NCI-H748 (cell line): ENCODE results near the gene EMILIN2.

Experiments
- DNase-seq: peaks from one replicate; lab custom pipeline; 2025; ENCODE audit not compliant: unreplicated experiment; lab: John Stamatoyannopoulos, UW

Gene EMILIN2

DNA sequence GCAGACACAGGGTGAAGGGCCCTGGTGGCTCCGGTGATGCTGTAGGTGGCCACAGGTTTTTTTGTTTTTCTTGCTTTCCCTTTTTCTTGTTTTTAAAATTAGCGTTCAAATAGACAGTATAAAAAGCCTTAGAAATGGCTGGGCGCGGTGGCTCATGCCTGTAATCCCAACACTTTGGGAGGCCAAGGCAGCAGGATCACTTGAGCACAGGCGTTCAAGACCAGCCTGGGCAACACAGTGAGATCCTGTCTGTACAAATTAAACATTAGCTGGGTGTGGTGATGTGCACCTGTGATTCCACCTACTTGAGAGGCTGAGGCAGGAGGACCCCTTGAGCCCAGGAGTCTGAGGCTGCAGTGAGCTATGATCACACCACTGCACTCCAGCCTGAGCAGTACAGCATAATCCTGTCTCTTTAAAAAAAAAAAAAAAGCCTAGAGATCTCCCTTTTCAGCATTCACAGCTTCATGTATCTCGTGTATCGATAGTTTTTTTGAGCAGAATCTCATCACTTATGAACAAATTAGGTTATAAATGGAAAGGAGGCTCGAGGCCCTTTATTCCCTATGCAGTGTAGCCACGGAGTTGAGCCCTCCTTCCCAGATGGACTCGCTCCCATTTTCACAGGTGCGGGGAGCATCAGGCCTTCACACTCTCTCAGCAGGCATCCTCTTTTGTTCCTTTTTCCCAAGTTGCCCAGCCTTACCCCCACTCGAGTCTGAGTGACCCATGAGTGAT, 50.8 kb downstream of the EMILIN2 start:
- DNase-seq = no peak

DNA sequence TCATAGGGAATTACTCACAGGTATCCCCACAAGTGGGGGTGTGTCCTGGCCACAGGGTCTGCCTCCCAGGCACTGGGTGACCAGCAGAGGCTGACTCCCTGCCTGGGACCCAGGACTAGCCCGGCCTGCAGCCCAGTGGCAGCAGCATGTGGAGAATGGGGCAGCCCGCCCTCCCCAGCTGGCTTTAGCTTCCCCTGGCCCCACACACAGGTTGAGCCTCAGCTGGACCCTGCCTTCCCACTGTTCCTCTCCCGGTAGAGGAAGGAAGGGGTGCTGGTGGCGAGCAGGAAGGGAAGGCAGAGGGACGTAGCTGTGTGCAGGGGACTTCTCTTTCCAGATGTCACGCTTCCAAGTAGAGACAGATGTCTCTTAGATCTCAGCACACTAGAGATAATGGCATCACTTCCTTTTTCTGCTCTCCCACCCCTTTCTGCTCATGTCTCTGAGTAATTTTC, 51.4 kb downstream of the EMILIN2 start:
- no peak for DNase-seq

DNA sequence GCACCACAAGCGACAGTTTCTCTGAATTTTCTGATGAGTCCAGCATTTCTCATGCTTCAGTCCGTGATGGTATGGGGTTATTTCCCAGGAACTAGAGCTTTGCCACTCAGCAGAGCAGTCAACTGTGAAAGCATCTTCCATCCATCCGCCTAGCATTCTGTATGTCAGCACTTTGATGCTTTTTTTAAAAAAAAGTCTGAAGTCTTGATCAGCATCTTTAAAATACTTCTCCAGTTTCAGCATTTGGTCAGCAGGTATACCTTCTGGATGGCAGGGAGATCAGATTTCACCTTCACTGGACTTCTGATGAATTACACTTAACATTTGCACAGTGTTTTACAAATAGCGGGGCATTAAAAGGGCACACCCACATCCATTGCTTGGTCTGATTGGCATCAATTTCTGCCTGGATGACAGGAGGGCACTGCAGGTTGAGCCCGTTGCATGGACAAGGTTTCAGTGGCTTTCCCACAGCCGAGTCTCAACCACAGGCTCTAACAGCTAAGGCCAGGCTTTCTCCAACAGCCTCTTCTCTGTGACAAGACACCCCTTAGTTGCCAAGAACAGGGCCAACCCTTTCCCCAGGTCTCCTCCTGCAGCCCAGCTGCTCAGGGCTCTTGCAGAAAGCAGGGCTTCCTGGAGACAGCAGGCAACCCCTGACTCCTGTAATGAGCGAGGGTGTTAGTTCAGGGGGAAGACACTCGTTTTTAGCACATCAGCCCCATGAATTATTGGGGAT, 54.0 kb downstream of the EMILIN2 start:
- peak; percentile 17 for DNase-seq

DNA sequence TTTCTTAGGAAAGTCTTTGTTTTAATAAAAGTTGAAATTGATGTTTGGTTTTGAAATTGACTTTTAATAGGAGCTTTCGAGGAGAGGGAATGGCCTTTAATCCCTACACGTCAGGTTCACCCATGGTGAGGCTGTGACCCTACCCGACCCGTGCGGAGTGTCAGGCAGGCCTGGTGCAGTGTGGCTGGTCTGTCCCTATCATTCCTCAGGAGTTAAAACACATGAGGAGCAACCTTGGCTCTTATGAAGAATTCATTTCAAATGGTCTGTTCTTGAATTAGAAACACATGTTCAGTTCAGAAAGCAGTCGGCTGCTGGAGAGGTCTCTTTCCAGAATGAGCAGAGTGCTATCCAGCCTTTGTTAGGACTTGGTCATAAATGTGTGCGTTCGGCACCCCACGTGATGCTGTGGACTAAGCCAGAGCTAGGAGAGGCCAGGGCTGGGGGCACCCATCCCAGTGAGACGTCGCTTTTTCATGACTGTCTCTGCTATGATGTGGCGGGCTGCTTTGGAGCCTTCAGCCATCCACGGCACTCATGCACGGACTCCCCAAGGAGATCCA, 54.7 kb downstream of the EMILIN2 start:
- no peak for DNase-seq

DNA sequence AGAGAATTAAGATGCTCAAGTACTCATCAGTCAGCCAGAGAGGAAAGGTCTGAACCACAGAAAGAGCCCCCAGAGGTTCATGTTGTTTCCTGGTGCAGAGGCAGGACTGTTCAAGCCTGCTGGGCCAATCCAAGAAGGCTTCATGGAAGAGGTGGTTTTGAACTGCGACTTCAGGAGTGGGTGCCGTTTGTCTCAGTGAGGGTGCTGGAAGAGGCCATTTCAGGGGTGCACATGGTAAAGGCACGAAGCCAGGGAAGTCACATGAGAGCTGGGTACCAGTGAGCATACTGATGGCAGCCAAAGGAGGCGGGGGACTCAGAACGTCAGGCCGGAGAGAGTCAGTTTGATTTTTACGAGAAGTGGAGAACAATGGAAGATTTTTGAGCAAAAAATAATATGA, 55.5 kb downstream of the EMILIN2 start:
- DNase-seq = no peak

DNA sequence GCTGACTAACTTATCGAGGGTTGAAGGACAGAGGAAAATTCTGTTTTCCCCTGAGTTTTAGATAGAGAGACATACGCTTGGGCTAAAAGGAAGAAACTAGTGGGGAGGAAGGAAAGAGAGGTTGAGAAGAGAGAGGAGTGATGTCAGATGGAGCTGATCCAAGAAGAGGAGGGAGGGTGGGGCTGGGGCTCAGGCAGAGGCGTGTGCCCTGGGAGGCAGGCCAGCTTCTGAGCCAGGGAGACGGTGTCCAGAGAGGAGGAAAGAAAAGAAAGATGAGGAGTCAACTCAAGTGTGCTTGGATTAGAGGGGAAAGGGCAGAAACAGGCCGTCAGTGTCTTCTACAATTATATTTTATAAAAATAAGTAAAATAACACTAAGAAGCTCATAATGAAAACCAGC, 56.2 kb downstream of the EMILIN2 start:
- no peak for DNase-seq

DNA sequence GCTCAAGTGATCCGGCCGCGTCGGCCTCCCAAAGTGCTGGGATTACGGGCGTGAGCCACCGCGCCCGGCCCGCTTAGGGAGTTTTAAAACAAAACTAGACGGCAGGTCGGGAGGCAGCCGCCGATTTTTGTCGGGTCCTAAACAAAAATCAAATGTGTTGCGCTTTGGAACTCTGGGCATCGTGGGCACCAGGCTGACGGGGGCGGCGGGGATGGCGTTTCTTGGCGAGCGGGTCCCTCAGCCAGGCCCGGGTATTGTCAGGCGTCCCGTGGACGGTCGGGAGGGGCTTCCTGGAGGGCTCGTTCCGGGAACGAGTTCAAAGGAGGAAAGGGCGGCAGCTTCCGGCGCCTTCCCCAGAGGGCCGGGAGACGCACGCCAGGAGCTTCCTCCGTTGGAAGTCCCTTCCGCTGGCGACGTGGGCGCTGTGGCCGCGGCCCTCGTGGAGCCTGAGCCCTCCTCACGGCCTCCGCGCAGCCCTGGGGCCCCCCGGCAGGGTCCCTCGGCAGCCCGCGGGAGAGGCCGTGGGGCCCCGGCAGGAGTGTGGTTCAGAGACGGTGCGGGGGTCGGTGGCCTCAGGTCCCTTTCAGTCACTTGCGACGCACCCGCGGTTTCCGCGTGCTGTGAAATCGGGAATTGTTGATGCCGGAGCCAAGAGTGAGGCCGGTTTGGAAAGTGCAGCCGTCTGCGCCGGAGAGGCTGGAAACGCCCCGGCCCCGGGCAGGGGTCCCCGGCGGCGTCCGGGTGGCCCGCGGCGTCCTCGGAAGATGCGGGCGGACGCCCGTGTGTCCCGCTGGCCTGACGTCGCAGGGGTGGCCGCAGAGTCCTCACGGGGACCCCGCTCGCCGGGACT, 59.3 kb downstream of the EMILIN2 start:
- peak; percentile 70 for DNase-seq

DNA sequence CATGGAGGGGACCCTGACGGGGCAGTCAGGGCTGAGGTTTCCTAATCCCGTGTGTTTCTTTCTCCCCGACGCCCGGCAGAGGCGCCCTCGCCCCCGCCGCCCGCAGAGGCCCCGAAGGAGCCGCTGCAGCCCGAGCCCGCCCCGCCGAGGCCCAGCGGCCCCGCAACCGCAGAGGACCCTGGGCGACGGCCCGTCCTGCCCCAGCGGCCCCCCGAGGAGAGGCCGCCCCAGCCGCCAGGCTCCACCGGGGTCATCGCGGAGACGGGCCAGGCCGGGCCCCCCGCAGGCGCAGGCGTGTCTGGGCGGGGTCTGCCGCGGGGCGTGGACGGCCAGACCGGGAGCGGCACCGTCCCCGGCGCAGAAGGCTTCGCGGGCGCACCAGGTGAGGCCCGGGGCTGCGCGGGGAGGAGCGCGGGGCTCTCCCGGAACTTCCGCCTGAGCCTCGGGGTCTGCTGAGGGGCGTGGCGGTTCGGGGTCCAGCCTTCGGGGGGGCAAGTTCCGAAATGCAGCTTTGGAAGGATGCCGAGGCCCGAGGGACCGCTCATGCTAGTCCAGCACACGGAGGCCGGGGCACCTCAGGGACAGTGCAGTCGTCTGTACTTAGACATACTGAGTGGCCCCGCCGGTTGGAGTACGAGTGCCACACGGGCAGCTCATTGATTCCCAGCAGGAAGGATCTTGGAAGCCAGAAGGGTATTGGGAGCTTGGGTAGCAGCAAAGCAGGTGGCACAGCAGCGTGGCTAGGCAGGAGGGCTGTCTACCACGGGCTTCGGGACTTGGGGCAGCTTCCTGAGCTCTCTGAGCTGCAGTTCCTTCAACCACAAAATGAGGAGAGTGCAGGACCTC, 60.1 kb downstream of the EMILIN2 start:
- peak; percentile 75 for DNase-seq

DNA sequence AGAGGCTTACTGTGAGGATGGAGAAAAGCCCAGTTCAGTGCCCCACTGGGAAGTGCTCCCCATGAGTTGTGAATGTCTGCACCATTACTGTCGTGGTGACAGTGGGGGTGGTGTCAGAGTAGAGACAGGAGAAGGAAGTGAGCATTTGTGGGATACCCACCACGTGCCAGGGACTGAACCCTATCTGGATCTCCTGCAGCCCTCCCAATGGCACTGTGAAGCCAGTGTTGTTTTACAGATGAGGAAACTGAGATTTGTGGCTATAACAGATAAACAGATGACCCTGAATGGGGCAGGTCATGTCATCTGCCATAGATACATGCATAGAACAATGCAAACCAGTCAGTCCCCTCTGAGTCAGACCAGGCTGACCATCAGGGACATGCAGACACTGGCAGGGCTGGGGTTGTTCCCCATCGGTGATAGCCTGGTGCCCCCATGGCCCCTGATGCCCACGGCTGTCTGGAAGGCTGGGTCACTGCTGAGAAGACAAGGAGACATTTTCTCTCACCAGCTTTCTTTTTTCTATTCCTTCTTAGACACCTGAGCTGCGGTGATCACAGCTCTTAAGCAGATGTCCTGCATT, 60.8 kb downstream of the EMILIN2 start:
- DNase-seq = no peak

DNA sequence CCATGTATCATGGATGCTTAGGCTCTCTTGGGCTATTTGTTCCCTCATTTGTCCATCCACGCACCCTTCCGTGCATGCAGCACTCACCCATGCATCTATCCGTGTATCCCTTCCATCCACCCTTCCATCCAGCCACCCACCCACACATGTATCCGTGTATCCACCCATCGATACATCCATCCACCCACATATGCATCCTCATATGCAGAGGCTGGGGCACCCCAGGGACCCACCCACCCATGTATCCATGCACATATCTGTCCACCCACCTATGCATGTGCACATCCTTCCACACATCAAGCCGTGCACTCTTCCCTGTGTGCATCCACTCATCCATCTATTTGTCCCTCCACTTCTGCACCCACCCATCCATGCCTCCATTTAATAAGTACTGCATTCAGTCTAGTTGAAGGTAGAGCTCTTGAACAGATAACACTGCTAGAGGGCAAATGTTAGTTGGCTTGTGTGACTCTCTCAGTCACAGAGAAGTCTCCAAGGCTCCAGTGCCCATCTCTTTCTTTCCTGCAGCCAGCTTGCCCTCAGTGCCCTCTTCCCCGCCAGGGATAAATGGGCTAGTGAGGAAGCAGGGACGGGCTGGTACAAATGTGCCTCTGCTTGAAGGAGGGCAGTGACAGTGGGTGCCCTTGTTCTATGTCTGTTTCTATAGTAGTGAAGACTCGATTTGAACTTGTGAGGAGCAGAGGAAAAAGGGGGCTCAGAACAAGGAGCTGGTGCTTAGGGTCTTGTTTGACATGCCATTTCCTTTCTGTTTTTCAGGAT, 61.5 kb downstream of the EMILIN2 start:
- DNase-seq = no peak

DNA sequence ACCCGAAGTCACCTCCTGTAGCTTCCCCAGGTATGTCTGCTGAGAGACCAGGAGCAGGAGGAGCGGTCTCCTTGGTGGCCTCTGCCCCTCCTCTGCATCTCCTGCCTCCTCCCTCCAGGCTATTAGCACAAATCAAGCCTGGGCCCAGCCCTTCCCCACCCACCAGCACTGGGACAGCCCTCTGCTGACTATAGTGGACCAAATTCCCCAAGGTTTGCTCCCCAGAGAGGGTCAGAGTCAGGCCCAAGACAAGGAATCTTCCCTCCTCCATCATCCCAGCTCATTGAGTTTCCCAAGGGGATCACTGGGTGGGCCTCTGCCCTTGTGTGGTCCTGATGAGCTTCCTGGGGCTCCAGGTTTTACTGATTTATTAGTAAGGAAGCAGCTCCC, 62.1 kb downstream of the EMILIN2 start:
- no peak for DNase-seq

DNA sequence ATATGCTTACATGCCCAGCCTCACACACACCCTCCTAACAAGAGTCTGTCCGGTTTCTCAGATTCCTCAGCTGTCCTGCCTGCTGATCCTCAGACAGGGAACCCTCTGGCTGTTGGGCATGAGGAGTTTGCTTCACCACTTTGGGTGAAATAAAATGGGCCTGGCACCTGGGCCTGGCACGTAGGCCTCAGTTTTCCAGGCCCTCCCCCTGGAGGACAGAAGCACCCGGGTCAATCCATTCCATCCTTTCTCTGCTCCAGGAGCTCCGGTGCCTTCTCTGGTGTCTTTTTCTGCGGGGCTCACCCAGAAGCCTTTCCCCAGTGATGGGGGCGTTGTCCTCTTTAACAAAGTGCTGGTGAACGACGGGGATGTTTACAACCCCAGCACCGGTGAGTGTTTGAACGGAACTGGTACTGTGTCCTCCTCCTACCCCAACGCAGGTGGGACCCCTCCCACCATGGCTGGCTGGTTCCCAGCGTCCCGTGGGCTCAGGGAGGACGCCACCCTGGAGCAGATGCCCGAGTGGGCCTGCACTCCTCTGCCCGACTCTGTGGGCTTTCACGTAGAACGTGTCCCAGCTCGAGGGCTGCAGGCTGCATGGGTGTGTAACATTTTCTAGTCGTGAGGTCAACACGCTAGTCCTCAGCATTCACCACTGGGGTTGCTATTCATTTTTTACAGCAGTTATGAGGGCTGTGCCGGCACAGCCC, 62.8 kb downstream of the EMILIN2 start:
- DNase-seq = no peak

DNA sequence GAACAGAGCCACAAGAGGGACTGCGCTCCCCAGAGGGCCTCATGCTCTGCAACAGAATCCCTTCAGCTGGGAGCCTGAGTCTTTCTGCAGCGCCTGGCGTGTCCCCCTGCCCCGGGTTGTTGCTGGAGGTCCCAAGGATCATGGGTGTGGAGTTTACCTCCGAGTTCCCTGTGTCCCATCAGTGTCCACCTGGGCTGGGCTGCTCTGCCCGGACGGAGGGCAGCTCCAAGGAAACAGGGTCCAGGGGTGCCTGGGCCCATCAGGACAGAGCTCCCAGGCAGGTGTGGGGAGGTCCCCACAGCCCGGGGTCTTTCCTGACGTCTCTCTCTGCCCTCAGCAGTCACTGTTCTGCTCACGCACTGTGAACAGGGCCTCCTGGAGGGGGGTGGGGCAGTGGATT, 63.5 kb downstream of the EMILIN2 start:
- no peak for DNase-seq

DNA sequence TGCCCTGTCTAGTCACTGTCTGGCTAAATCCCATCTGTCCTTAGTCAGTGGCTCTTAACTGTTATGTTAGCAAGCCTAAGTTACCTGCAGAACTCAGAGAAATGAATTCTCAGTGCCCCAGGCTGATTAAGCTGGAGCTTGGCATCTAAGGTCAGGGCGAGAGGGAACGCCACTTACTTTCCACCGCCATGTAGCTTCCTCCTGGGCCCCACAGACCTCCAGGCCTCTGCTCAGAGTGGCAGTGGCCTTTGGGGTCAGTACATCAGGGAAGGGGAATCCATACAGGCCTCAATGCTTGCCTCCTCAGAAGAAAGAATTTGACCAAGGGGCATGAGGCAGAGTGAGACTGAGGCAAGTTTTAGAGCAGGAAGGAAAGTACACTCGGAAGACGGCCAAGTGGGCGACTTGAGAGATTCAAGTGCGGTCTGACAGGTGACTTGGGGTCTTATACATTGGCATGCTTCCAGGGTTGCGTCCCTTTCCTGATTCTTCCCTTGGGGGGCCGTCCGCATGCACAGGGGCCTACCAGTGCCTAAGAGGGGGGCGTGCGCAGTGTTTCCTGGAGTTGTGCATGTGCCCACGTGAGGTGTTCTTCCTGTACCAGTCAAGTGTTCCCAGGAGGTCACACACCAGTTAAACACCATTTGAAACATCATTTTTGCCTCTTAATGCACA, 64.1 kb downstream of the EMILIN2 start:
- no peak for DNase-seq

DNA sequence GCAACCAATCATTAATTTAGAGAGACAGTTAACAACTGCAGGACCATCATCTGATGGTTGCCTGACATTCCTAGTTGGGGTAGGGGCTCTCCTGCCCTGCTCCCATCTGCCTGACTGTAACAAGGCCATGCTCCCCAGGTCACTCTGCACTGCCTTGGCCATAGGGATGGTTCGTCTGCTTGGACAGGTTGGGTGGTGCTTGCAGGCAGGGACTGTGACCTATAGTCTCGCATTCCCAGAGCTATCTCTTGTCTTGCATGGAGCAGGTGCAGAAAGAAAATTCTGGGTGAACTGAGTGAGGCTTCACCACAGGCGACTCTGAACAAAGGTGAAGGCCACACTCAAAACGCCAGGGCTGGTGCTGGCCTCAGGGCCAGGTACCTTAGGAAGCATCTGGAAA, 64.7 kb downstream of the EMILIN2 start:
- DNase-seq = no peak

DNA sequence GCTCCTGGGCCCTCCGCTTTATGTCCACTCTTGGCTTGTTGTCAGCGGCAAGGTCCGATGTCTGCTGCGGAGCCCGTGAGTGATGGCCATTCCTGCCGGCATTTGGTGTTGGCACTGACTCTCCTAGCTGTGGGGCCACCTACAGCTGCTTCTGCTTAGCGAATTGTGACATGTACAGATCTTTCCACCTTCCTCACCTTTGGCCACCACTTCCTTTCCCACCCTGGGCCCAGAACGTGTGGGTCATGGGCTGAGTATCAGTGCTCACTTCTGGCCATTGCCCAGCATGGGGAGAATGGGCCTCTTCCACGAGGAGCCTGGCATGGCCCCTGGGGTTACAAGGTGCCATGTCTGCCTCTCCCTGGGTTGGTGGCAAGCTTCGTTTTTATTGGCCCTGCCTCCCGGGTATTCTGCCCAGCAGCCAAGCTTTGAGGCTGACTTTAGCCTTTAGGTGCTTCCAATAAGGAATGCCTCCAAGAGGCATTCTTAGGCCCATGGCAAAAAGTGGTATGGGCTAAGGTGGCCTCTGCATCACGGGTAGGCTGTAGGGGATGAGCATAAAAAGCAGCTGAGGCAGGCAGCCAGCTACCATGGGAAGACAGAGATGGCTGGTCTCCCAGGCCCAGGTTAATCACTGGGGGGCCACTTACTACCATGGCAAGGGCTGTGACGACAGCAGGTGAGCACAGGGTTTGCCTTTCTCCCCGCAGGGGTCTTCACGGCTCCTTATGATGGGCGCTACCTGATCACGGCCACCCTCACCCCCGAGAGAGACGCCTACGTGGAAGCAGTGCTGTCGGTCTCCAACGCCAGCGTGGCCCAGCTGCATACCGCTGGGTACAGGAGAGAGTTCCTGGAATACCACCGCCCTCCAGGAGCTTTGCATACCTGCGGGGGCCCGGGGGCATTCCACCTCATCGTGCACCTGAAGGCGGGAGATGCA, 65.8 kb downstream of the EMILIN2 start:
- DNase-seq = no peak

DNA sequence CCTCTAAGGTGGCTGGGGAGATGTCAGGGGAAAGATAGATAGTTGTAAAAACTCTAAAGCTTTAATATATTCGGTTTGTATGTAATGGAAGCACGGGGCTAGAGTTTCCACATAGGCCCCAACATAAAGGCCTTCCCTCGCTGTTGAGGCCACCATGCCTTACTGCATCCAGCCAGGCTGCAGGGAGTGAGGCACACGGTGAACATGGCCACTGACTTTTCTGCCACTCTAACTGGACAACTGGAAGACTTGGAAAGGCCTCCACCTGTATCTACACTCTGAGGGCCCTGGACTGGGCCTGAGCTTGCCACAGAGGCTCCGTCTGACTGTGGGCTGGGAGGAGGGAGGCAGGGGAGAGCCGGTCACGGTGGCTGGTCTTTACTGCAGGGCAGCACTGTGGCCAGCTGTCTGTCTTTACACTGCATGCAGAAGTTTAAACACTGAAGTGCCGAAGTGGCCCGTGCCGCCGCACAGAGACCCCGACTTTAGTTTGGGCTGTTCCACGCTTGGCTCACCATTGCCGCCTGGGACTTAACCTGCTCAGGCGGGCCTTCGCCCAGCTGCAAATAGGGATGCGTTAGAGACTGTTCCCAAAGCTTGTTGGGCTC, 66.7 kb downstream of the EMILIN2 start:
- no peak for DNase-seq
